Sigmoid colon (tissue), 7 donors: ENCODE measurements around the gene MRPS27. TPM values are rescaled to one million over a fixed set of nuclear protein-coding genes. Genes with fewer than 3 reads are reported as not detected.
A peak's percentile ranks its signal among the peaks of the same experiment; 100 is the strongest.

Experiments
- DNase-seq: peaks from one replicate; pipeline ENCODE4 v3.0.0-alpha.2; 2019
- H3K27ac ChIP-seq, 4 donors: fragments of 200-600 bp; sonication (generic); one replicate each; pipeline ENCODE4 v1.5.1; 2016 to 2019; ENCODE audit warnings: mild to moderate bottlenecking in 1 of 4
- H3K27me3 ChIP-seq, 3 donors: fragments of 200-600 bp; sonication (generic); one replicate each; pipeline ENCODE4 v1.5.1; 2019; ENCODE audit warnings: mild to moderate bottlenecking in 1 of 3
- H3K36me3 ChIP-seq, 4 donors: fragments of 200-600 bp; sonication (generic); one replicate each; pipeline ENCODE4 v1.5.1; 2016 to 2019
- H3K4me1 ChIP-seq, 4 donors: fragments of 200-600 bp; sonication (generic); one replicate each; pipeline ENCODE4 v1.5.1; 2017 to 2019
- H3K4me3 ChIP-seq, 4 donors: fragments of 200-600 bp; sonication (generic); one replicate each; pipeline ENCODE4 v1.5.1; 2017 to 2019; ENCODE audit warnings: mild to moderate bottlenecking in 2 of 4, moderate library complexity in 1 of 4
- H3K9me3 ChIP-seq, 4 donors: fragments of 200-600 bp in 3 of 4; sonication (generic) in 3 of 4; one replicate each; pipeline versions ENCODE4 v1.5.1 to v1.6.1; 2013 to 2019
- CTCF ChIP-seq, 4 experiments: fragments of 450-650 bp in 3 of 4; fragments of 200-600 bp in 1 of 4; IDR thresholded peaks; one replicate each; pipeline ENCODE4 v1.5.1; 2016 to 2019; ENCODE audit warnings: antibody characterized with exemption in 4 of 4, mild to moderate bottlenecking in 3 of 4, moderate library complexity in 2 of 4
- EP300 ChIP-seq, 4 donors: sonication (generic); formaldehyde crosslinking; IDR thresholded peaks; one replicate each; pipeline ENCODE4 v1.6.1; 2017; ENCODE audit warnings: antibody characterized with exemption in 4 of 4
- POLR2A ChIP-seq, 2 donors: fragments of 450-650 bp; IDR thresholded peaks; one replicate each; pipeline ENCODE4 v1.6.1; 2016; ENCODE audit warnings: antibody characterized with exemption in 2 of 2, mild to moderate bottlenecking in 2 of 2, moderate library complexity in 2 of 2
- POLR2AphosphoS5 ChIP-seq, 4 donors: sonication (generic); formaldehyde crosslinking; IDR thresholded peaks; one replicate each; pipeline ENCODE4 v1.6.1; 2017; ENCODE audit warnings: antibody characterized with exemption in 4 of 4
- WGBS, 2 donors: extraction: QIAGEN DNeasy Blood & Tissue Kit; methylation state at CpG; one replicate each; pipeline ENCODE4 v1.1.7; 2013; 5-methylcytosine and 5-hydroxymethylcytosine counted together
- intact Hi-C: fragments of 100-400 bp; cut with DNase I; formaldehyde crosslinking; loops from one replicate; pipeline ENCODE4 v1.15.1; 2023
- polyA plus RNA-seq, 3 donors: library from polyadenylated mRNA; stranded (reverse); fragments of 200-250 nt; gene quantifications; one replicate each; pipeline ENCODE4 v1.2.3, GENCODE V29; 2013
- total RNA-seq, 4 donors: library from RNA; depleted of rRNA; stranded (reverse); fragments of >200 nt; gene quantifications; one replicate each; pipeline ENCODE4 v1.1.0, GENCODE V29; 2016
- donor health status: healthy with polysubstance abuse.
- donor health status: Bipolar disorder and iron deficiency.
- donor health status: healthy.

Gene MRPS27
- total RNA-seq (10 to 100 TPM; 44.8 to 64.0 (median 49.6) TPM), polyA plus RNA-seq (10 to 100 TPM; 23.1 to 38.2 (median 23.4) TPM)

GRCh38 chr5:72319976-72320752 lies at the start of gene MRPS27, which contains the start of gene PTCD2:
Gene MRPS27, minus strand, starts transcription at chr5:72320240. Its CDS starts 19 bp downstream, at chr5:72320221.
Gene PTCD2, plus strand, starts transcription at chr5:72320373. Its CDS starts 10 bp downstream, at chr5:72320383.
- peak; percentile 98 for DNase-seq
- Histone ChIP-seq H3K27me3 (no peaks in the 10 kb centered on the region), H3K4me1 (peaks cover 0 to 23% (median 19%) of the 10 kb centered on the region in 4 donors), H3K27ac (peak within 1 kb of the TSS; percentile 77 to 88 (median 84)), H3K4me3 (peak within 1 kb of the TSS; percentile 70 to 88 (median 78)), H3K9me3 (no peaks in the 10 kb centered on the region), H3K36me3 (peaks cover 0 to 32% (median 3%) of the 10 kb centered on the region in 4 donors)
- WGBS, 2 donors, result 0% methylated on average over 40 of the region's 40 CpGs
- intact Hi-C loops, result no loop called here
- TF ChIP-seq EP300 (IDR thresholded peaks at IDR 0.05), result no peak
- peak; percentile 65 to 83 (median 74) for TF ChIP-seq POLR2AphosphoS5 (IDR thresholded peaks at IDR 0.05)
- no peak for TF ChIP-seq CTCF (IDR thresholded peaks at IDR 0.05)
- TF ChIP-seq POLR2A (IDR thresholded peaks at IDR 0.05), result peak; percentile 37 to 48

- H3K27me3 ChIP-seq, result no peaks in the 10 kb centered on the region
- no peaks in the 10 kb centered on the region for H3K9me3 ChIP-seq
- TF ChIP-seq POLR2AphosphoS5 (IDR thresholded peaks at IDR 0.05) (no peak), CTCF (IDR thresholded peaks at IDR 0.05) (no peak), POLR2A (IDR thresholded peaks at IDR 0.05) (no peak), EP300 (IDR thresholded peaks at IDR 0.05) (no peak)
- H3K36me3 ChIP-seq, result no peaks in the 10 kb centered on the region
- H3K4me3 ChIP-seq, result no peak overlapping the region
- no peak overlapping the region for H3K27ac ChIP-seq
- intact Hi-C loops, result loop anchor here (5.0 to 10.0 kb wide), 2 partner anchors 153 to 245 kb away; no protein-coding TSS in a partner anchor
- peaks cover 0 to 22% (median 8%) of the 10 kb centered on the region in 4 donors for H3K4me1 ChIP-seq
- 82 to 88% methylated on average over 3 of the region's 3 CpGs for WGBS, 2 donors
- DNase-seq, result no peak
Observed at GRCh38 chr5:72369711-72370110, 49.7 kb upstream of the MRPS27 start.

GRCh38 chr5:72369301-72369700 lies 49.3 kb upstream of the MRPS27 start:
- no peak overlapping the region for H3K4me3 ChIP-seq
- H3K9me3 ChIP-seq, result no peaks in the 10 kb centered on the region
- no peak for DNase-seq
- H3K27ac ChIP-seq, result no peak overlapping the region
- no peaks in the 10 kb centered on the region for H3K27me3 ChIP-seq
- no peaks in the 10 kb centered on the region for H3K36me3 ChIP-seq
- H3K4me1 ChIP-seq, result peaks cover 0 to 22% (median 8%) of the 10 kb centered on the region in 4 donors
- 91 to 93% methylated on average over 1 of the region's 1 CpG for WGBS, 2 donors
- intact Hi-C loops, result loop anchor here (5.0 to 10.0 kb wide), 2 partner anchors 153 to 246 kb away; no protein-coding TSS in a partner anchor
- TF ChIP-seq EP300 (IDR thresholded peaks at IDR 0.05) (no peak), POLR2AphosphoS5 (IDR thresholded peaks at IDR 0.05) (no peak), CTCF (IDR thresholded peaks at IDR 0.05) (no peak), POLR2A (IDR thresholded peaks at IDR 0.05) (no peak)

- H3K27me3 ChIP-seq, result no peaks in the 10 kb centered on the region
- DNase-seq, result no peak
- no peak overlapping the region for H3K4me3 ChIP-seq
- H3K4me1 ChIP-seq, result peaks cover 0 to 22% (median 8%) of the 10 kb centered on the region in 4 donors
- no peaks in the 10 kb centered on the region for H3K9me3 ChIP-seq
- TF ChIP-seq POLR2AphosphoS5 (IDR thresholded peaks at IDR 0.05) (no peak), POLR2A (IDR thresholded peaks at IDR 0.05) (no peak), CTCF (IDR thresholded peaks at IDR 0.05) (no peak), EP300 (IDR thresholded peaks at IDR 0.05) (no peak)
- 93 to 94% methylated on average over 1 of the region's 1 CpG for WGBS, 2 donors
- intact Hi-C loops, result loop anchor here (5.0 to 10.0 kb wide), 2 partner anchors 154 to 247 kb away; no protein-coding TSS in a partner anchor
- H3K27ac ChIP-seq, result no peak overlapping the region
- no peaks in the 10 kb centered on the region for H3K36me3 ChIP-seq
Observed at GRCh38 chr5:72368271-72368670, 48.2 kb upstream of the MRPS27 start.
